ENCODE data around the gene GPR42. TPM values are rescaled to one million over a fixed set of nuclear protein-coding genes. Genes with fewer than 3 reads are reported as not detected.

GPR42 gene
- total and polyA plus RNA-seq, 10 of the 15 experiments (the other 5 are each of a cell fraction or from before 2014, with no cell fraction given): 0.13 TPM; not detected in 9

- H3K27ac ChIP-seq (ENCODE audit: control insufficient read depth, insufficient read depth): no peak overlapping the region
- in situ Hi-C loops (cut with MboI) (no loop called here), intact Hi-C loops (cut with micrococcal nuclease; ENCODE audit: unreplicated experiment) (no loop called here)
- peaks cover 30% of the 10 kb centered on the region for H3K4me1 ChIP-seq (ENCODE audit: control insufficient read depth, insufficient read depth, low read length)
- no peak overlapping the region for H2AFZ ChIP-seq (ENCODE audit: control insufficient read depth, low read depth, low read length)
- H3K4me3 ChIP-seq: no peak overlapping the region
- no TSS peak for BruUV-seq (replicated peaks)
- ATAC-seq (no peak), FAIRE-seq (no peak), DNase-seq (ENCODE audit: low read depth, low spot score) (no peak)
- no peak overlapping the region for H3K9ac ChIP-seq (ENCODE audit: control insufficient read depth, insufficient read depth, low read length)
- H3K27me3 ChIP-seq (replicated peaks in 1 of 2; ENCODE audit: control insufficient read depth in 2 of 2, insufficient read depth in 2 of 2, low read length in 1 of 2): no peaks in the 10 kb centered on the region
- H3K36me3 ChIP-seq (ENCODE audit: control insufficient read depth in 2 of 2, insufficient read depth in 2 of 2, low read length in 1 of 2): peaks cover 24 to 36% of the 10 kb centered on the region in 2 experiments
- H3K4me2 ChIP-seq (ENCODE audit: control insufficient read depth, insufficient read depth): no peak overlapping the region
- ChIA-PET SMC1A (ENCODE audit: uncharacterized antibody, unreplicated experiment) (interaction anchor here (1.0 to 1.1 kb wide), 2 partner anchors 8 to 122 kb away, joined by 3 to 4 read pairs; no protein-coding TSS in a partner anchor), CTCF (no interaction called here), RAD21 (ENCODE audit: unreplicated experiment) (no interaction called here), POLR2A (interaction anchor here (1.1 to 1.7 kb wide), 2 partner anchors 8 to 122 kb away, joined by 3 to 6 read pairs; no protein-coding TSS in a partner anchor)
- H3K9me3 ChIP-seq (replicated peaks; ENCODE audit: control insufficient read depth, insufficient read depth, low read length): no peaks in the 10 kb centered on the region
- H4K20me1 ChIP-seq (ENCODE audit: control insufficient read depth, insufficient read depth): no peaks in the 10 kb centered on the region
- peaks cover 6% of the 10 kb centered on the region for H3K79me2 ChIP-seq (ENCODE audit: control insufficient read depth, insufficient read depth, low read length)
- 78% methylated on average over 14 of the region's 14 CpGs for WGBS (ENCODE audit: insufficient coverage, insufficient replicate concordance, low lambda C conversion rate, missing lambda C conversion rate)
- peak; percentile 13; the same call in 1 of the 2 replicates for TF ChIP-seq POLR2AphosphoS2 (IDR thresholded peaks at IDR 0.05; ENCODE audit: low read depth, low read length)
- no peak for TF ChIP-seq EP300 (IDR thresholded peaks at IDR 0.05; ENCODE audit: borderline replicate concordance in 1 of 2, control insufficient read depth in 1 of 2, low read depth in 2 of 2, low read length in 2 of 2)
- TF ChIP-seq USF2 (IDR thresholded peaks at IDR 0.05; ENCODE audit: borderline replicate concordance, low read depth, low read length): no peak
- TF ChIP-seq EZH2 (IDR thresholded peaks at IDR 0.05; ENCODE audit: borderline replicate concordance, control insufficient read depth, low read depth, low read length): no peak
- peak in 1 of 2 experiments; percentile 63; a peak in 2 of 4 replicates for TF ChIP-seq ETV6 (conservative IDR thresholded peaks at IDR 0.05 in 1 of 2, IDR thresholded peaks at IDR 0.05 in 1 of 2; ENCODE audit: borderline replicate concordance in 1 of 2, low read depth in 1 of 2)
- TF ChIP-seq HDGF (IDR thresholded peaks at IDR 0.05): 0 out of 2 replicates have a peak, but pooled peaks have one; percentile 44
- TF ChIP-seq BRCA1 (IDR thresholded peaks at IDR 0.05; ENCODE audit: low read depth, low read length): no peak
- TF ChIP-seq NR2F1 (conservative IDR thresholded peaks at IDR 0.05): no peak
- TF ChIP-seq TCF3 (IDR thresholded peaks at IDR 0.05; ENCODE audit: borderline replicate concordance, insufficient read depth, low read depth, low read length): 0 out of 2 replicates have a peak, but pooled peaks have one; percentile 19
- no peak for TF ChIP-seq NKRF (conservative IDR thresholded peaks at IDR 0.05)
- TF ChIP-seq SKIL (IDR thresholded peaks at IDR 0.05; ENCODE audit: low read depth, poor library complexity, severe bottlenecking): no peak
- no peak for TF ChIP-seq ZNF592 (IDR thresholded peaks at IDR 0.05)
These were observed 29.2 kb upstream of the GPR42 start for GRCh38 chr19:35341565-35342225.

Measured in GM12878 (cell line).